HG02852 (cell line): ENCODE results near the gene NFATC1.

Source experiments
- ATAC-seq: cut with Tn5 transposase; IDR thresholded peaks from one replicate; pipeline ENCODE4 v1.9.1; 2021; ENCODE audit warnings: mild to moderate bottlenecking, moderate library complexity; ENCODE audit not compliant: unreplicated experiment

NFATC1 gene

GRCh38 chr18:79453816-79454735 is 58.3 kb downstream of the NFATC1 start:
- ATAC-seq, result no peak

- ATAC-seq, result no peak
These were observed 59.5 kb downstream of the NFATC1 start for GRCh38 chr18:79455261-79455660.

- no peak for ATAC-seq
These were observed 60.6 kb downstream of the NFATC1 start for GRCh38 chr18:79456105-79456980.

- ATAC-seq, result no peak
These were observed 61.5 kb downstream of the NFATC1 start for GRCh38 chr18:79457239-79457638.

- ATAC-seq, result no peak
These were observed 61.9 kb downstream of the NFATC1 start for GRCh38 chr18:79457652-79458051.

- no peak for ATAC-seq
These were observed 62.6 kb downstream of the NFATC1 start for GRCh38 chr18:79458131-79458838.

GRCh38 chr18:79458917-79459803 is 63.4 kb downstream of the NFATC1 start:
- ATAC-seq, result no peak

- ATAC-seq, result peak; percentile 19
These were observed 64.3 kb downstream of the NFATC1 start for GRCh38 chr18:79459946-79460480.

GRCh38 chr18:79460481-79461300 is 65.0 kb downstream of the NFATC1 start:
- ATAC-seq, result peak; percentile 82

- ATAC-seq, result no peak
These were observed 65.9 kb downstream of the NFATC1 start for GRCh38 chr18:79461627-79462026.

GRCh38 chr18:79463424-79463960 is 67.8 kb downstream of the NFATC1 start:
- ATAC-seq, result no peak

GRCh38 chr18:79465392-79465991 is 69.8 kb downstream of the NFATC1 start:
- ATAC-seq, result peak; percentile 58

GRCh38 chr18:79466591-79466990 is 70.9 kb downstream of the NFATC1 start:
- peak; percentile 33 for ATAC-seq

GRCh38 chr18:79467126-79467525 is 71.4 kb downstream of the NFATC1 start:
- ATAC-seq, result no peak

- no peak for ATAC-seq
These were observed 72.5 kb downstream of the NFATC1 start for GRCh38 chr18:79468119-79468789.

- no peak for ATAC-seq
These were observed 73.6 kb downstream of the NFATC1 start for GRCh38 chr18:79469309-79469708.

GRCh38 chr18:79469751-79470505 is 74.2 kb downstream of the NFATC1 start:
- no peak for ATAC-seq
